Measurements from ENCODE around the gene ELFN1.

GRCh38 chr7:1676550-1677078 is 6.5 kb downstream of the ELFN1 start:
- TF ChIP-seq CTCF (IDR thresholded peaks at IDR 0.05; ENCODE audit: borderline replicate concordance, extremely low read depth, low read length, poor library complexity, severe bottlenecking): no peak
- TF ChIP-seq EZH2 (IDR thresholded peaks at IDR 0.05; ENCODE audit: borderline replicate concordance, low read depth, low read length, severe bottlenecking): no peak

Measured in DND-41 (cell line).